ENCODE data around the gene HOXC6. TPM values are rescaled to one million over a fixed set of nuclear protein-coding genes. Genes with fewer than 3 reads are reported as not detected.

Gene HOXC6
- total and polyA plus RNA-seq, 9 of the 15 experiments (the other 6 are each of a cell fraction or from before 2014, with no cell fraction given): 0.06 to 4.0 (median 1.4) TPM

DNA sequence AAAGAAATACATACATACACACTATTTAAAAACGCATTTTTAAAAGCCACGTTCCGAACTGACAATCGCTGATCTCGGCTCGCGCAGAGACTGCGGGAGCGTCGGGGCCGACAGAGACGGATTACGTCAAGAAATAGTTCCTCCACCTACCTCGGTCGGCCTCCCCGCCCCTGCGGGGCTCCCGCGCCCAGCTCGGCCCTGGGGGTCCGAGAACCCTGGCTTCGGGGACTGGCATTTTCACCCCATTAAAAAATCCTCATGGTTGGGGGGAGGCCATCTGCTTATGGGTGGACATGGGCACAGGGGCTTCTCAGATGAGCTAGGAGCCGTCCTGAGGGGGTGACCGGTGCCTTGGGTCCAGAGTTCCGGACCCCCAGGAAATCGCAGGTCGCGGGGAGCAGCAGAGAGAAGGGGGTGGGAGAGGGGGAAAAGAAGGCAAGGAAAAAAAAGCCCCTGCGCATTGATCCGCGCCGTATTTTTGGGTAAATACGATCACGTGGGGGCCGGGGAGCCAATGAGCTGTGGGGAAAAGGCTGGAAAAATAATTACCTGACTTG lies 28.6 kb upstream of the HOXC6 start (continued):
- TF ChIP-seq ARID3B (CRISPR knock-in tag; IDR thresholded peaks at IDR 0.05; ENCODE audit: borderline replicate concordance) (no peak), PTBP1 (IDR thresholded peaks at IDR 0.05; ENCODE audit: low read depth, low read length) (no peak), ZKSCAN8 (CRISPR knock-in tag; IDR thresholded peaks at IDR 0.05) (no peak), ADNP (tag; IDR thresholded peaks at IDR 0.05) (no peak), JUN (IDR thresholded peaks at IDR 0.05; ENCODE audit: borderline replicate concordance, low read depth, low read length) (0 out of 2 replicates have a peak, but pooled peaks have one; percentile 26), JUN (CRISPR knock-in tag; IDR thresholded peaks at IDR 0.05; ENCODE audit: borderline replicate concordance) (no peak; the same call in 1 of the 2 replicates), ZKSCAN1 (IDR thresholded peaks at IDR 0.05; ENCODE audit: low read depth, low read length) (no peak), ZNF316 (IDR thresholded peaks at IDR 0.05) (no peak), TCF3 (CRISPR knock-in tag; IDR thresholded peaks at IDR 0.05) (no peak), MYC (IDR thresholded peaks at IDR 0.05; ENCODE audit: low read depth, low read length) (no peak), MYC (CRISPR knock-in tag; IDR thresholded peaks at IDR 0.05; ENCODE audit: borderline replicate concordance, low read depth) (0 out of 2 replicates have a peak, but pooled peaks have one; percentile 41), FOXA3 (CRISPR knock-in tag; conservative IDR thresholded peaks at IDR 0.05 in 1 of 2, IDR thresholded peaks at IDR 0.05 in 1 of 2) (peak; percentile 11 to 45; a peak in 1 of 4 replicates), TAF1 (IDR thresholded peaks at IDR 0.05; ENCODE audit: control insufficient read depth, extremely low read depth, insufficient read depth, low read length, severe bottlenecking) (peak; percentile 53), ZNF3 (CRISPR knock-in tag; IDR thresholded peaks at IDR 0.05) (no peak), MAFK (IDR thresholded peaks at IDR 0.05; ENCODE audit: low read length) (no peak), SRSF3 (IDR thresholded peaks at IDR 0.05; ENCODE audit: insufficient read depth, low read length) (0 out of 2 replicates have a peak, but pooled peaks have one; percentile 51), ILF3 (IDR thresholded peaks at IDR 0.05; ENCODE audit: borderline replicate concordance) (no peak), GATAD2B (IDR thresholded peaks at IDR 0.05; ENCODE audit: borderline replicate concordance) (no peak)
- TF ChIP-seq, protein P1, sequence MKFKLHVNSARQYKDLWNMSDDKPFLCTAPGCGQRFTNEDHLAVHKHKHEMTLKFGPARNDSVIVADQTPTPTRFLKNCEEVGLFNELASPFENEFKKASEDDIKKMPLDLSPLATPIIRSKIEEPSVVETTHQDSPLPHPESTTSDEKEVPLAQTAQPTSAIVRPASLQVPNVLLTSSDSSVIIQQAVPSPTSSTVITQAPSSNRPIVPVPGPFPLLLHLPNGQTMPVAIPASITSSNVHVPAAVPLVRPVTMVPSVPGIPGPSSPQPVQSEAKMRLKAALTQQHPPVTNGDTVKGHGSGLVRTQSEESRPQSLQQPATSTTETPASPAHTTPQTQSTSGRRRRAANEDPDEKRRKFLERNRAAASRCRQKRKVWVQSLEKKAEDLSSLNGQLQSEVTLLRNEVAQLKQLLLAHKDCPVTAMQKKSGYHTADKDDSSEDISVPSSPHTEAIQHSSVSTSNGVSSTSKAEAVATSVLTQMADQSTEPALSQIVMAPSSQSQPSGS (CRISPR knock-in tag; IDR thresholded peaks at IDR 0.05): no peak
- TF ChIP-seq, protein P2, sequence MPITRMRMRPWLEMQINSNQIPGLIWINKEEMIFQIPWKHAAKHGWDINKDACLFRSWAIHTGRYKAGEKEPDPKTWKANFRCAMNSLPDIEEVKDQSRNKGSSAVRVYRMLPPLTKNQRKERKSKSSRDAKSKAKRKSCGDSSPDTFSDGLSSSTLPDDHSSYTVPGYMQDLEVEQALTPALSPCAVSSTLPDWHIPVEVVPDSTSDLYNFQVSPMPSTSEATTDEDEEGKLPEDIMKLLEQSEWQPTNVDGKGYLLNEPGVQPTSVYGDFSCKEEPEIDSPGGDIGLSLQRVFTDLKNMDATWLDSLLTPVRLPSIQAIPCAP (CRISPR knock-in tag; IDR thresholded peaks at IDR 0.05; ENCODE audit: borderline replicate concordance): no peak
- TF ChIP-seq, protein P3, sequence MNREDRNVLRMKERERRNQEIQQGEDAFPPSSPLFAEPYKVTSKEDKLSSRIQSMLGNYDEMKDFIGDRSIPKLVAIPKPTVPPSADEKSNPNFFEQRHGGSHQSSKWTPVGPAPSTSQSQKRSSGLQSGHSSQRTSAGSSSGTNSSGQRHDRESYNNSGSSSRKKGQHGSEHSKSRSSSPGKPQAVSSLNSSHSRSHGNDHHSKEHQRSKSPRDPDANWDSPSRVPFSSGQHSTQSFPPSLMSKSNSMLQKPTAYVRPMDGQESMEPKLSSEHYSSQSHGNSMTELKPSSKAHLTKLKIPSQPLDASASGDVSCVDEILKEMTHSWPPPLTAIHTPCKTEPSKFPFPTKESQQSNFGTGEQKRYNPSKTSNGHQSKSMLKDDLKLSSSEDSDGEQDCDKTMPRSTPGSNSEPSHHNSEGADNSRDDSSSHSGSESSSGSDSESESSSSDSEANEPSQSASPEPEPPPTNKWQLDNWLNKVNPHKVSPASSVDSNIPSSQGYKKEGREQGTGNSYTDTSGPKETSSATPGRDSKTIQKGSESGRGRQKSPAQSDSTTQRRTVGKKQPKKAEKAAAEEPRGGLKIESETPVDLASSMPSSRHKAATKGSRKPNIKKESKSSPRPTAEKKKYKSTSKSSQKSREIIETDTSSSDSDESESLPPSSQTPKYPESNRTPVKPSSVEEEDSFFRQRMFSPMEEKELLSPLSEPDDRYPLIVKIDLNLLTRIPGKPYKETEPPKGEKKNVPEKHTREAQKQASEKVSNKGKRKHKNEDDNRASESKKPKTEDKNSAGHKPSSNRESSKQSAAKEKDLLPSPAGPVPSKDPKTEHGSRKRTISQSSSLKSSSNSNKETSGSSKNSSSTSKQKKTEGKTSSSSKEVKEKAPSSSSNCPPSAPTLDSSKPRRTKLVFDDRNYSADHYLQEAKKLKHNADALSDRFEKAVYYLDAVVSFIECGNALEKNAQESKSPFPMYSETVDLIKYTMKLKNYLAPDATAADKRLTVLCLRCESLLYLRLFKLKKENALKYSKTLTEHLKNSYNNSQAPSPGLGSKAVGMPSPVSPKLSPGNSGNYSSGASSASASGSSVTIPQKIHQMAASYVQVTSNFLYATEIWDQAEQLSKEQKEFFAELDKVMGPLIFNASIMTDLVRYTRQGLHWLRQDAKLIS (CRISPR knock-in tag; IDR thresholded peaks at IDR 0.05): no peak
